Astrocyte of the spinal cord (primary cell): ENCODE measurements around the gene ZNF829.

Experiments used
- DNase-seq: peaks from one replicate; pipeline ENCODE4 v3.0.0; 2011; ENCODE audit warnings: low read depth, low spot score
- H3K4me3 ChIP-seq: 2 replicates; pipeline ENCODE4 v1.5.1; 2011; ENCODE audit warnings: low read depth, mild to moderate bottlenecking, low read length, moderate library complexity
- in situ Hi-C: cut with HindIII; loops from 2 replicates; pipeline ENCODE4 v1.10.0; 2017; ENCODE audit warnings: low sequenced_read_pairs
- TF ChIP-seq, protein P1 (sequence below): IDR thresholded peaks from 2 replicates; pipeline ENCODE4 v1.5.1; 2012; ENCODE audit warnings: low read depth, mild to moderate bottlenecking, low read length, inconsistent platforms

Gene ZNF829

DNA sequence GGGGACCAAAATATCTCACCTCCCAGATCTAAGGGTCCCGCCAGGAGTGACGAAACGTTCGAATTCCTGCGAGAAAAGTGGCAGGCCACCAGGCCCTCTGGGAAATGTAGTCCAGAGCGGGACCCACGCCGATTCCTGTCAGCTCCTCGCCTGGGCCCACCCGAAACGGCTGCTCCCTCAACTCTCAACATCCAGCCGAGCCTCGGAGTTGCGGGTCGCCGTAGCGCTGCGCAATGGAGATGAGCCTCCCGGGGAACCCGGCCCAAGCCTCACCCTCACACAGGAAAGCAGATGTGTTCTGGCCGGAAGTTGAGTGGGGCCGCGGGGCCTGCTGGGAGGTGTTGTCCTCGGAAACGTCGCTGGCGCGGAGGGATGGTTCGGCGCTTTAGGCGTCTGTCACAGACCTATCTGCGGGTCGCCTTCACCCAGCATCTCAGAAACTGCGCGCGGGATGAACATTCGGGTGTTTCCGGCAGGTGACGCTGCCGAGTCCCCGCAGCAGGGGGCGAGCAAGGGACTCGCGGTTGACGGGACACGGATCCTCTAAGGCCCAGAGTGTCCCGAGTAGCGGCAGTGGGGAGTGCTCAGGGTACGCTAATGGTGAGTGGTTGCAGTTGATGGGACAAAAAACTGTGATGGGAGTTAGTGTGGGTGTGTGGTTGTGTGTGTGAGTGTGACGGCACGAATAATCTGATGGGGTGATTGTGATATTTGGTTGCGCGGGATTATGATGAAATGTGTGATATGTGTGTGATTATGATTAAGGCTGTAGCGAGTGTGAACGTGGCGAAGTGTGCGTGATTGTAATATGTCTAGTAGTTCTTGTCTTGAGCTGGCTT is at the start of gene ZNF829, which contains the start of gene ZNF568:
Gene ZNF829, minus strand, starts transcription at position 300 of the 839 bp plus-strand sequence. CDS start 1,124 bp downstream, outside the sequence.
Gene ZNF568, plus strand, starts transcription at position 341 of the 839 bp plus-strand sequence. CDS start 6,439 bp downstream, outside the sequence.
- TF ChIP-seq, protein P1, sequence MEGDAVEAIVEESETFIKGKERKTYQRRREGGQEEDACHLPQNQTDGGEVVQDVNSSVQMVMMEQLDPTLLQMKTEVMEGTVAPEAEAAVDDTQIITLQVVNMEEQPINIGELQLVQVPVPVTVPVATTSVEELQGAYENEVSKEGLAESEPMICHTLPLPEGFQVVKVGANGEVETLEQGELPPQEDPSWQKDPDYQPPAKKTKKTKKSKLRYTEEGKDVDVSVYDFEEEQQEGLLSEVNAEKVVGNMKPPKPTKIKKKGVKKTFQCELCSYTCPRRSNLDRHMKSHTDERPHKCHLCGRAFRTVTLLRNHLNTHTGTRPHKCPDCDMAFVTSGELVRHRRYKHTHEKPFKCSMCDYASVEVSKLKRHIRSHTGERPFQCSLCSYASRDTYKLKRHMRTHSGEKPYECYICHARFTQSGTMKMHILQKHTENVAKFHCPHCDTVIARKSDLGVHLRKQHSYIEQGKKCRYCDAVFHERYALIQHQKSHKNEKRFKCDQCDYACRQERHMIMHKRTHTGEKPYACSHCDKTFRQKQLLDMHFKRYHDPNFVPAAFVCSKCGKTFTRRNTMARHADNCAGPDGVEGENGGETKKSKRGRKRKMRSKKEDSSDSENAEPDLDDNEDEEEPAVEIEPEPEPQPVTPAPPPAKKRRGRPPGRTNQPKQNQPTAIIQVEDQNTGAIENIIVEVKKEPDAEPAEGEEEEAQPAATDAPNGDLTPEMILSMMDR: peak; percentile 70
- H3K4me3 ChIP-seq: peak within 1 kb of the TSS; percentile 71
- in situ Hi-C loops: no loop called here
- DNase-seq: peak; percentile 88

- in situ Hi-C loops: no loop called here
- TF ChIP-seq, protein P1: no peak
- no peak overlapping the region for H3K4me3 ChIP-seq
- no peak for DNase-seq
These were observed 47.2 kb upstream of the ZNF829 start for GRCh38 chr19:36963280-36963679.

DNA sequence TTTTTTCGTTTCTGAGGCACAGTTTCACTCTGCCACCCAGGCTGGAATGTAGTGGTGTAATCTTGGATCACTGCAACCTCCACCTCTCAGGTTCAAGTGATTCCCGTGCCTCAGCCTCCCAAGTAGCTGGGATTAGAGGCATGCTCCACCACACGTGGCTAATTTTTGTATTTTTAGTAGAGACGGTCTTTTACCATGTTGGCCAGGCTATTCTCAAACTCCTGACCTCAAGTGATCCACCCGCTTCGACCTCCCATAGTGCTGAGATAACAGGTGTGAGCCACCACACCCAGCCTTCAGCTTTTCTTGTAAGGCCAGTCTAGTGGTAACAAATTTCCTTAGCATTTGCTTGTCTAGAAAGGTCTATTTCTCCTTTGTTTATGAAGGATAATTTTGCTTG is 46.3 kb upstream of the ZNF829 start:
- no peak overlapping the region for H3K4me3 ChIP-seq
- in situ Hi-C loops: no loop called here
- TF ChIP-seq, protein P1: no peak
- no peak for DNase-seq

GRCh38 chr19:36950335-36951119 is 34.4 kb upstream of the ZNF829 start:
- DNase-seq: no peak
- TF ChIP-seq, protein P1: no peak
- in situ Hi-C loops: no loop called here
- no peak overlapping the region for H3K4me3 ChIP-seq

DNA sequence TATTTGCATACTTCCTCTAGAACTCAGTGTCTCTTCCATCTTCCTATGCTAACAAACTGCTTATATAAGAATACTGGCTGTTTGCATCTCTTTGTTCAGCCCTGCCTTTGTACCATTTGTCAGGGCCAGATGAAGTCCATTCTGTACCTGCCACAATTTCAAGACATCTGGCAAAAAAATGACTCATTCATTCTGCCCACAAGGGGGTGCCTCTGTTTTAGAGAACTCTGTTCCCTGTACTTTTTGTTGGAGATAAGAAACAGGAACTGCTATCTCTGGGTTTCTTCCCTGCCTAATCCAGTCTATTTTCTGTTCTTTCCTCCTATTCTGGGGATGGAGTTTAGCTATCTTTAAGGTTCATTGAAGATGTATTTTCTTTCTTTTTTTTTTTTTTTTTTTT is 23.1 kb upstream of the ZNF829 start:
- H3K4me3 ChIP-seq: no peak overlapping the region
- in situ Hi-C loops: no loop called here

GRCh38 chr19:36931684-36932083 is 15.6 kb upstream of the ZNF829 start:
- TF ChIP-seq, protein P1: no peak
- no peak overlapping the region for H3K4me3 ChIP-seq
- DNase-seq: no peak
- in situ Hi-C loops: no loop called here

More for the DNA sequence above, 23.1 kb upstream of the ZNF829 start:
- TF ChIP-seq, protein P1: no peak
- no peak for DNase-seq
